C4-2B (cell line): Measurements from ENCODE around the gene TMPRSS13.

Experiments
- ZFX ChIP-seq: fragments of 450-650 bp; IDR thresholded peaks from 2 replicates; pipeline ENCODE4 v1.6.1; 2017
- TF ChIP-seq, protein P1 (sequence below): fragments of 450-650 bp; conservative IDR thresholded peaks from 2 replicates; pipeline ENCODE4 v1.5.1; 2017; ENCODE audit warnings: mild to moderate bottlenecking

DNA sequence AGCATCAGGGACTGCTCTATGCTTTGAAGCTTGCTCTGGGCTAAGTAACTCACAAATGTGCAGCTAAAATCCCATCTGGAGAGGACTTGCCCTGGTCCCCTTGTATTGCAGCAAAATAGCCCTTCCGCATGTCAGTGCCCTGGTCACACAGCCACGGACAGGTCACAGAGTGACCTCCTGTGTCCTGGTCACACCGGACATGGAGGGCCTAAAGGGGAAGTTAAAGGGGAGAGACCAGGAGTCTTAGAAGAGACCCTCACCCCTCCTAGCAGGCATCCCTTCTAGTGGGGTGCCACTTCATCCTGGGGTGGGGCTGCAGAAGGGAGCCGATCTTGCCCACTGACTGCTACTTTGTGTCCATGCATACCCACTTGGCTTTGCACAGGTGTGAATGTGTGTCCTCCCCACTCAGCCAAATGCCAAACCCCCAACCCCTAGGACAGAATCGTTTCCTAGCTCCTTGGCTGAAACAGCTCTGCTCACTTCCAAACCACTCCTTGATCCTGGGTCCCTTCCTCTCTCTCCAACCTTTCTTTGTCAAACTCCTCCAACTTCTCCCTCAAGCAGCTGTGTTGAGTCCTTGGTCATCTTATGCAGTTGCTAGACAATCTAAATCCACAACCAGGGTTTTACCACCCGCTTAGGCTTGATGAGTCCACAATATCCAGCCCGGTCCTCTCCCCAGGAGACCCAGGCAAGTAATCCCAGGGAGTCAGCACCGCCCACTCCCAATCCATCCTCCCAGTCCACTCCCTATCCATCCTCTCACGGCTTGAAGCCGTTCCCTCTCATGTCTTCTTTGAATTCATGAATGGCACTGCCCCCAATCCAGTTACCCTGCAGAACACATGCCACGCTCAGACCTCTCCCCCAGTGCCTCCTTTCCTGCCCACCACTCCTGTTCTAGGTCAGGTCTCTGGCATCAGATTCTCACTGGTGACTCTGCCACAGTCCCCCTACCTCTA lies 49.4 kb downstream of the TMPRSS13 start:
- TF ChIP-seq, protein P1, sequence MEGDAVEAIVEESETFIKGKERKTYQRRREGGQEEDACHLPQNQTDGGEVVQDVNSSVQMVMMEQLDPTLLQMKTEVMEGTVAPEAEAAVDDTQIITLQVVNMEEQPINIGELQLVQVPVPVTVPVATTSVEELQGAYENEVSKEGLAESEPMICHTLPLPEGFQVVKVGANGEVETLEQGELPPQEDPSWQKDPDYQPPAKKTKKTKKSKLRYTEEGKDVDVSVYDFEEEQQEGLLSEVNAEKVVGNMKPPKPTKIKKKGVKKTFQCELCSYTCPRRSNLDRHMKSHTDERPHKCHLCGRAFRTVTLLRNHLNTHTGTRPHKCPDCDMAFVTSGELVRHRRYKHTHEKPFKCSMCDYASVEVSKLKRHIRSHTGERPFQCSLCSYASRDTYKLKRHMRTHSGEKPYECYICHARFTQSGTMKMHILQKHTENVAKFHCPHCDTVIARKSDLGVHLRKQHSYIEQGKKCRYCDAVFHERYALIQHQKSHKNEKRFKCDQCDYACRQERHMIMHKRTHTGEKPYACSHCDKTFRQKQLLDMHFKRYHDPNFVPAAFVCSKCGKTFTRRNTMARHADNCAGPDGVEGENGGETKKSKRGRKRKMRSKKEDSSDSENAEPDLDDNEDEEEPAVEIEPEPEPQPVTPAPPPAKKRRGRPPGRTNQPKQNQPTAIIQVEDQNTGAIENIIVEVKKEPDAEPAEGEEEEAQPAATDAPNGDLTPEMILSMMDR: no peak
- TF ChIP-seq ZFX: no peak
